Gastrocnemius medialis (tissue), 4 donors: ENCODE data around the gene GRK6.

Source experiments
- POLR2A ChIP-seq, 2 donors: fragments of 450-650 bp; IDR thresholded peaks; one replicate each; pipeline ENCODE4 v1.6.1; 2017; ENCODE audit warnings: antibody characterized with exemption in 2 of 2, mild to moderate bottlenecking in 2 of 2, moderate library complexity in 2 of 2
- TF ChIP-seq, protein P1 (sequence below), 5 experiments: fragments of 450-650 bp in 3 of 5; fragments of 200-600 bp in 2 of 5; sonication (generic) in 2 of 5; IDR thresholded peaks in 4 of 5; conservative IDR thresholded peaks in 1 of 5; 1 replicate in 4 of 5; 2 replicates in 1 of 5; pipeline ENCODE4 v1.5.1; 2016 to 2019; ENCODE audit warnings: antibody characterized with exemption in 5 of 5, mild to moderate bottlenecking in 3 of 5, moderate library complexity in 3 of 5

DNA sequence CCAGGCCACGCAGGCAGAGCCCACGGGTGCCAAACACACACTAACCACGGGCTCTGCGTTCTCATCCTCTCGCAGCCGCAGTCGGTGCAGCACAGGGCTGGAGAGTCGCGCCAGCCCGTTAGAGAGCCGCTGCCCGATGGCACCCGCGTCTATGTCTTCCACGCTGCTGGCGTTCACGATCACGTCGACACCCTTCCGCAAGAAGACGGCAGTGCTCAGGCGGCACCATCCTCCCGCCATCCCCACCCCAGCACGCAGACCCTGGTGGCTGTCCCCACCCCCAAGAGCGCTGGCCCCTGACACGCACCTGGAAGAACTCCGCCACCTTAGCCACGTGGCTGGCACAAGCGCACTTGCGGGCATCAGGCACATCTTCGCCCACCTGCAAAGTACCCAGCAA lies 41.0 kb downstream of the GRK6 start:
- TF ChIP-seq POLR2A (IDR thresholded peaks at IDR 0.05), result no peak
- TF ChIP-seq, protein P1, sequence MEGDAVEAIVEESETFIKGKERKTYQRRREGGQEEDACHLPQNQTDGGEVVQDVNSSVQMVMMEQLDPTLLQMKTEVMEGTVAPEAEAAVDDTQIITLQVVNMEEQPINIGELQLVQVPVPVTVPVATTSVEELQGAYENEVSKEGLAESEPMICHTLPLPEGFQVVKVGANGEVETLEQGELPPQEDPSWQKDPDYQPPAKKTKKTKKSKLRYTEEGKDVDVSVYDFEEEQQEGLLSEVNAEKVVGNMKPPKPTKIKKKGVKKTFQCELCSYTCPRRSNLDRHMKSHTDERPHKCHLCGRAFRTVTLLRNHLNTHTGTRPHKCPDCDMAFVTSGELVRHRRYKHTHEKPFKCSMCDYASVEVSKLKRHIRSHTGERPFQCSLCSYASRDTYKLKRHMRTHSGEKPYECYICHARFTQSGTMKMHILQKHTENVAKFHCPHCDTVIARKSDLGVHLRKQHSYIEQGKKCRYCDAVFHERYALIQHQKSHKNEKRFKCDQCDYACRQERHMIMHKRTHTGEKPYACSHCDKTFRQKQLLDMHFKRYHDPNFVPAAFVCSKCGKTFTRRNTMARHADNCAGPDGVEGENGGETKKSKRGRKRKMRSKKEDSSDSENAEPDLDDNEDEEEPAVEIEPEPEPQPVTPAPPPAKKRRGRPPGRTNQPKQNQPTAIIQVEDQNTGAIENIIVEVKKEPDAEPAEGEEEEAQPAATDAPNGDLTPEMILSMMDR (IDR thresholded peaks at IDR 0.05 in 4 of 5, conservative IDR thresholded peaks at IDR 0.05 in 1 of 5), result no peak
